BJ (cell line): ENCODE data around the gene CYLC2. TPM values are rescaled to one million over a fixed set of nuclear protein-coding genes. Genes with fewer than 3 reads are reported as not detected.

ENCODE experiments used
- CTCF ChIA-PET: fragments of 350-600 bp; formaldehyde crosslinking; extraction: SDS; loops from one replicate; lab custom pipeline; 2021; ENCODE audit warnings: antibody characterized with exemption, inconsistent platforms; lab: Yijun Ruan, JAX
- POLR2A ChIA-PET: fragments of 300-600 bp; sonication (Branson Sonifier 250); formaldehyde crosslinking; extraction: SDS; loops from one replicate; lab custom pipeline; 2021; ENCODE audit warnings: antibody characterized with exemption; lab: Charles Lee
- DNase-seq: peaks from one replicate; pipeline ENCODE4 v3.0.0-alpha.2; 2011; ENCODE audit warnings: low read depth
- H3K27me3 ChIP-seq: 2 replicates; pipeline ENCODE4 v1.6.0; 2011; ENCODE audit warnings: low read length; ENCODE audit not compliant: control insufficient read depth, insufficient read depth
- H3K36me3 ChIP-seq: 2 replicates; pipeline ENCODE4 v1.5.1; 2011; ENCODE audit warnings: low read length; ENCODE audit not compliant: control insufficient read depth, insufficient read depth
- H3K4me3 ChIP-seq: 2 replicates; pipeline ENCODE4 v1.5.1; 2011; ENCODE audit warnings: low read depth, mild to moderate bottlenecking, control low read depth, low read length
- CTCF ChIP-seq: IDR thresholded peaks from 2 replicates; pipeline ENCODE4 v1.5.1; 2011; ENCODE audit warnings: low read depth, mild to moderate bottlenecking, control low read depth, inconsistent platforms, low read length, moderate library complexity; ENCODE audit not compliant: insufficient read depth
- polyA plus RNA-seq: library from polyadenylated mRNA; depleted of rRNA; stranded (reverse); fragments of >200 nt; gene quantifications from 2 replicates; pipeline ENCODE4 v1.2.3, GENCODE V29; 2011

CYLC2 gene
- polyA plus RNA-seq, 1 experiment: not detected

- Histone ChIP-seq H3K27me3 (no peaks in the 10 kb centered on the region), H3K4me3 (no peak overlapping the region), H3K36me3 (no peaks in the 10 kb centered on the region)
- TF ChIP-seq CTCF: no peak
- no peak for DNase-seq
- ChIA-PET POLR2A (no interaction called here), CTCF (no interaction called here)
These were observed 20.6 kb upstream of the CYLC2 start for GRCh38 chr9:102974530-102974929.

GRCh38 chr9:102975251-102975650 is 19.9 kb upstream of the CYLC2 start:
- Histone ChIP-seq H3K27me3 (no peaks in the 10 kb centered on the region), H3K36me3 (no peaks in the 10 kb centered on the region), H3K4me3 (no peak overlapping the region)
- no peak for TF ChIP-seq CTCF
- POLR2A ChIA-PET: no interaction called here
- CTCF ChIA-PET: no interaction called here
- DNase-seq: no peak

DNA sequence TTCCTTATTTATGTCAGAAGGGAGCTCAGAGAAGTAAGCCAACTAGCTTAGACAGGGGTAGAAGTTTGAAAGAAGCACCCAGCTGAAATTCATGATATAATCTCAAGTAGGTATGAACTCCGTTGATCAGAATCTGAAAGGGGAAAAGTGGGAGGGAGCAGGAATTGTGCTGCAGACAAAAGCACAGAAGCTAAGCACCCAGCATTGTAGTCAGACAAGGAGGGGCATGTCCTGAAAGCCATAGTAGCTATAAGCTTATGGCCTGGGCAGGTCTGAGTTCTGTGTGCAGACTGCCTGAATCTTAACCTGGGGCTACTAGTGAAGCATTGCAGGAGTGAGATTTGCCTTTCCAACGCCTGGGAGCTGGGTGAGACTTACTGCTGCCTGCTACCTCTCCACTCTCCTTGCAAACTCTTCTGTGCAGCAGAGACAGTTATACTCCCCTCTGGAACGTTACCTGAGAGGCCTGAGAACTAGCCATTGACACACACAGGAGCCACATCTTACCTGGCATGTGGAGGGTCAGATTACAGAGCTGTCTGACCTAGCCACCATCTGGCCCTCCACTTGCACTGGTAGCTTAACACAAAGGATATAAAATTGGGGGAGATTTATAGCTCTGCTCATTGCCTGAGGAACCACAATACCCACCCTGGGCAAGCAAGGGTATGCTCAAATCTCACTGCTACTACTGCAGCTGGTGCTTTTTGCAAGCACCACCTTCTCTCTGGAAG is 9.8 kb upstream of the CYLC2 start:
- Histone ChIP-seq H3K27me3 (no peaks in the 10 kb centered on the region), H3K4me3 (no peak overlapping the region), H3K36me3 (no peaks in the 10 kb centered on the region)
- ChIA-PET CTCF (no interaction called here), POLR2A (no interaction called here)
- DNase-seq: no peak
- TF ChIP-seq CTCF: no peak

- Histone ChIP-seq H3K4me3 (no peak overlapping the region), H3K27me3 (no peaks in the 10 kb centered on the region), H3K36me3 (no peaks in the 10 kb centered on the region)
- DNase-seq: no peak
- TF ChIP-seq CTCF: no peak
- CTCF ChIA-PET: no interaction called here
- POLR2A ChIA-PET: no interaction called here
These were observed 8.7 kb upstream of the CYLC2 start for GRCh38 chr9:102986425-102986824.

GRCh38 chr9:103003689-103004088 is 8.6 kb downstream of the CYLC2 start:
- CTCF ChIA-PET: no interaction called here
- POLR2A ChIA-PET: no interaction called here
- no peak overlapping the region for H3K4me3 ChIP-seq
- no peaks in the 10 kb centered on the region for H3K36me3 ChIP-seq
- no peaks in the 10 kb centered on the region for H3K27me3 ChIP-seq
- DNase-seq: no peak
- no peak for TF ChIP-seq CTCF
